ENCODE results near the gene ERC2.

- TF ChIP-seq, protein P1, sequence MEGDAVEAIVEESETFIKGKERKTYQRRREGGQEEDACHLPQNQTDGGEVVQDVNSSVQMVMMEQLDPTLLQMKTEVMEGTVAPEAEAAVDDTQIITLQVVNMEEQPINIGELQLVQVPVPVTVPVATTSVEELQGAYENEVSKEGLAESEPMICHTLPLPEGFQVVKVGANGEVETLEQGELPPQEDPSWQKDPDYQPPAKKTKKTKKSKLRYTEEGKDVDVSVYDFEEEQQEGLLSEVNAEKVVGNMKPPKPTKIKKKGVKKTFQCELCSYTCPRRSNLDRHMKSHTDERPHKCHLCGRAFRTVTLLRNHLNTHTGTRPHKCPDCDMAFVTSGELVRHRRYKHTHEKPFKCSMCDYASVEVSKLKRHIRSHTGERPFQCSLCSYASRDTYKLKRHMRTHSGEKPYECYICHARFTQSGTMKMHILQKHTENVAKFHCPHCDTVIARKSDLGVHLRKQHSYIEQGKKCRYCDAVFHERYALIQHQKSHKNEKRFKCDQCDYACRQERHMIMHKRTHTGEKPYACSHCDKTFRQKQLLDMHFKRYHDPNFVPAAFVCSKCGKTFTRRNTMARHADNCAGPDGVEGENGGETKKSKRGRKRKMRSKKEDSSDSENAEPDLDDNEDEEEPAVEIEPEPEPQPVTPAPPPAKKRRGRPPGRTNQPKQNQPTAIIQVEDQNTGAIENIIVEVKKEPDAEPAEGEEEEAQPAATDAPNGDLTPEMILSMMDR (IDR thresholded peaks at IDR 0.05): no peak
- TF ChIP-seq POLR2A (IDR thresholded peaks at IDR 0.05): no peak
Measured at GRCh38 chr3:55507808-55508207, 960.5 kb downstream of the ERC2 start.

Measured in heart left ventricle (tissue), 13 donors.